MM.1S (cell line): ENCODE measurements around the gene GRPEL1.

Experiments
- DNase-seq: peaks from one replicate; pipeline ENCODE4 v3.0.0-alpha.2; 2015
- H2AFZ ChIP-seq: fragments of 300-600 bp; sonication (generic); 2 replicates; pipeline ENCODE4 v1.6.0; 2016; ENCODE audit warnings: antibody characterized with exemption, low read length
- H3F3A ChIP-seq: fragments of 300-600 bp; sonication (generic); 2 replicates; pipeline ENCODE4 v1.6.1; 2016; ENCODE audit warnings: mild to moderate bottlenecking, antibody characterized with exemption, low read length, moderate library complexity, mixed read lengths; ENCODE audit not compliant: insufficient read depth
- H3K27ac ChIP-seq: fragments of 300-600 bp; sonication (generic); 2 replicates; pipeline ENCODE4 v1.5.1; 2016; ENCODE audit warnings: mild to moderate bottlenecking, low read length
- H3K27me3 ChIP-seq: fragments of 300-600 bp; sonication (generic); replicated peaks from 2 replicates; pipeline ENCODE4 v1.6.0; 2016; ENCODE audit warnings: low read length; ENCODE audit not compliant: insufficient read depth
- H3K36me3 ChIP-seq: fragments of 300-600 bp; sonication (generic); replicated peaks from 2 replicates; pipeline ENCODE4 v1.6.1; 2016; ENCODE audit warnings: mild to moderate bottlenecking, low read length, mixed read lengths; ENCODE audit not compliant: insufficient read depth
- H3K4me1 ChIP-seq: fragments of 300-600 bp; sonication (generic); 2 replicates; pipeline ENCODE4 v1.6.1; 2016; ENCODE audit warnings: low read length, mixed read lengths
- H3K4me2 ChIP-seq: fragments of 300-600 bp; sonication (generic); 2 replicates; pipeline ENCODE4 v1.6.0; 2016; ENCODE audit warnings: low read depth, low read length
- H3K4me3 ChIP-seq: fragments of 300-600 bp; sonication (generic); 2 replicates; pipeline ENCODE4 v1.5.1; 2016; ENCODE audit warnings: low read length, mixed read lengths
- H3K79me2 ChIP-seq: fragments of 300-600 bp; sonication (generic); 2 replicates; pipeline ENCODE4 v1.6.1; 2016; ENCODE audit warnings: mixed run types, low read length, mixed read lengths
- H3K9ac ChIP-seq: fragments of 300-600 bp; sonication (generic); 2 replicates; pipeline ENCODE4 v1.6.1; 2016; ENCODE audit warnings: low read length, mixed read lengths
- H3K9me2 ChIP-seq: fragments of 300-600 bp; sonication (generic); replicated peaks from 2 replicates; pipeline ENCODE4 v1.6.1; 2016; ENCODE audit warnings: mild to moderate bottlenecking, low read length, mixed read lengths; ENCODE audit not compliant: insufficient read depth
- H3K9me3 ChIP-seq: fragments of 300-600 bp; sonication (generic); replicated peaks from 2 replicates; pipeline ENCODE4 v1.6.1; 2016; ENCODE audit warnings: mild to moderate bottlenecking, low read length, mixed read lengths; ENCODE audit not compliant: insufficient read depth
- H4K20me1 ChIP-seq: fragments of 300-600 bp; sonication (generic); 2 replicates; pipeline ENCODE4 v1.6.1; 2016; ENCODE audit warnings: mild to moderate bottlenecking, low read length, moderate library complexity, mixed read lengths; ENCODE audit not compliant: insufficient read depth
- CTCF ChIP-seq: fragments of 300-600 bp; sonication (generic); IDR thresholded peaks from 2 replicates; pipeline ENCODE4 v1.5.1; 2016; ENCODE audit warnings: antibody characterized with exemption, low read length, mixed read lengths
- EZH2 ChIP-seq: fragments of 300-600 bp; sonication (generic); optimal IDR thresholded peaks from 2 replicates; pipeline ENCODE3; 2017; ENCODE audit warnings: low read depth, mild to moderate bottlenecking, antibody characterized with exemption, low read length, mixed read lengths
- EZH2phosphoT487 ChIP-seq: fragments of 300-600 bp; sonication (generic); IDR thresholded peaks from 2 replicates; pipeline ENCODE4 v1.6.1; 2018; ENCODE audit warnings: antibody characterized with exemption, low read length

Gene GRPEL1

GRCh38 chr4:7078025-7078424, 10.2 kb upstream of the GRPEL1 start:
- no peaks in the 10 kb centered on the region for H3K36me3 ChIP-seq
- H3K27me3 ChIP-seq = peaks cover 15% of the 10 kb centered on the region; the same call in 1 of the 2 replicates
- no peak overlapping the region for H3K4me2 ChIP-seq
- no peak overlapping the region for H3K27ac ChIP-seq
- TF ChIP-seq CTCF (no peak), EZH2phosphoT487 (no peak), EZH2 (no peak)
- H3K9ac ChIP-seq = no peak overlapping the region
- no peaks in the 10 kb centered on the region; the same call in 1 of the 2 replicates for H3K4me1 ChIP-seq
- DNase-seq = no peak
- H3K79me2 ChIP-seq = no peaks in the 10 kb centered on the region
- H2AFZ ChIP-seq = no peak overlapping the region
- H3F3A ChIP-seq = no peaks in the 10 kb centered on the region
- H3K9me2 ChIP-seq = no peaks in the 10 kb centered on the region
- H3K4me3 ChIP-seq = no peak overlapping the region
- no peaks in the 10 kb centered on the region for H3K9me3 ChIP-seq
- no peaks in the 10 kb centered on the region for H4K20me1 ChIP-seq

GRCh38 chr4:7077371-7077770, 9.5 kb upstream of the GRPEL1 start:
- no peaks in the 10 kb centered on the region; the same call in 1 of the 2 replicates for H3K4me1 ChIP-seq
- TF ChIP-seq CTCF (no peak), EZH2phosphoT487 (no peak), EZH2 (no peak)
- no peaks in the 10 kb centered on the region for H4K20me1 ChIP-seq
- no peak overlapping the region for H3K9ac ChIP-seq
- no peak overlapping the region for H3K4me2 ChIP-seq
- H3K27ac ChIP-seq = no peak overlapping the region
- H3K9me2 ChIP-seq = no peaks in the 10 kb centered on the region
- no peak overlapping the region for H2AFZ ChIP-seq
- H3K36me3 ChIP-seq = no peaks in the 10 kb centered on the region
- DNase-seq = no peak
- H3F3A ChIP-seq = no peaks in the 10 kb centered on the region
- no peaks in the 10 kb centered on the region for H3K79me2 ChIP-seq
- H3K4me3 ChIP-seq = no peak overlapping the region
- H3K9me3 ChIP-seq = no peaks in the 10 kb centered on the region
- peaks cover 10% of the 10 kb centered on the region; the same call in 1 of the 2 replicates for H3K27me3 ChIP-seq

DNA sequence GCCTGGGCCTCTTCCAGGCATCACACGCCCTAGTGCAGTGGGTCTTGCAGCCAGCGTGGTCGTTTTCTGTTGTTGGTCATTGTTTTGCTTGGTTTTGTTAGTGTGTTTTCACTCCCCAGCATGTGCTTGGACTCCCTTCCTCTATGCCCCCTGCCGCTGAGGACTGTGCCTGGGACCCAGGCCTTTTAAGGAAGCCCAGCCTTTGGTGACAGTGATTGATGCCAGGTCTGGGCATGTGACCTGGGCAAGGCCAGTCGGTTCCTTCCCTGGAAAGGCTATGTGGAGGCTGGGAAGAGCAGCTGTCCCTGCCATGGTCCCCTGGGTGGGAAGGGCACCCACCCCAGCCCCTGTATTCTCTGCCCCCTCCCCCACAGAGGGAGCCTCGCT, 8.8 kb upstream of the GRPEL1 start:
- TF ChIP-seq EZH2phosphoT487 (no peak), CTCF (no peak), EZH2 (no peak)
- no peaks in the 10 kb centered on the region for H3K9me2 ChIP-seq

More for the DNA sequence above, 8.8 kb upstream of the GRPEL1 start:
- H3K9ac ChIP-seq = no peak overlapping the region
- no peaks in the 10 kb centered on the region for H4K20me1 ChIP-seq
- no peak for DNase-seq
- peaks cover 9% of the 10 kb centered on the region; the same call in 1 of the 2 replicates for H3K27me3 ChIP-seq
- H3K4me3 ChIP-seq = no peak overlapping the region
- H2AFZ ChIP-seq = no peak overlapping the region
- H3K36me3 ChIP-seq = no peaks in the 10 kb centered on the region
- no peaks in the 10 kb centered on the region; the same call in 1 of the 2 replicates for H3K4me1 ChIP-seq
- no peak overlapping the region for H3K4me2 ChIP-seq
- H3K79me2 ChIP-seq = no peaks in the 10 kb centered on the region
- no peaks in the 10 kb centered on the region for H3K9me3 ChIP-seq
- H3F3A ChIP-seq = no peaks in the 10 kb centered on the region
- H3K27ac ChIP-seq = no peak overlapping the region
